ENCODE measurements around the gene CTNNB1. TPM values are rescaled to one million over a fixed set of nuclear protein-coding genes. Genes with fewer than 3 reads are reported as not detected.

The CTNNB1 gene
- total RNA-seq, 1 experiment from 2014 or later: 186 TPM

DNA sequence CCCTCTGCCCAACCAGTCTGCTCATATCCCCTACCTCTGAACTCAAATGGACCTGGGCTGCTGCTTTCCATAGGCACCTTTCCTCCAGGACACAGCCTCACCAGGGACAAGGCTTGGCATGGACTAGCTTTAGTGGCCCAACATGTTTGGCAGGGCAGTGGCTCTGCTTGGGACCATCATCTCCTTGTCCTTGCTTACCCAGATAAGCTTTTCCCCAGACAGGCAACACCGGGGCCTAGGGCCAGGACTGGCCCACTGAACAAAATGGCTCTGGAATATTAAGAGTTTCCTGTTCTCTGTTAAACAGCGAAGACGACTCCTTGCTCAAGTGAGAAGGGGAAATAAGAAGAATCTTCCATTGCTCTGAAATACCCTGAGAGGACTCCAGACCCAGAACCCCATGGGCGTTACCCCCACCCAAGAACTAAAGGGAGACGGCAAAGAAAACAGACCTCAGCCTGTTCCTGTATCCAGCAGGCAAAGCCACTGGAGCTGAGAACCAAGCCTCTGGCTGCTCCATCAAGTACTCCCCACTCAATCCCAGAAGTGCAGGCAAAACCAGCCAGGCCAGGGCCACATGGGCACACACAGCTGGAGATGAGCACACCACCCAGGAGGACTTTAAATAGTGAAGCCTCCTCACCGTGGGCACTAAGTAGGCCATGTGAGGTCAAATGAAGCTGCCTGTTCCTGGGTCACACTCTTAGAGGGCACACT is 45.5 kb downstream of the CTNNB1 start:
- DNase-seq (ENCODE audit: low read depth, low spot score): no peak
- Histone ChIP-seq H3K9me3 (ENCODE audit: control insufficient read depth, insufficient read depth, low read depth, low read length) (no peaks in the 10 kb centered on the region), H3K27ac (ENCODE audit: low read length) (no peak overlapping the region), H3K27me3 (ENCODE audit: control insufficient read depth, insufficient read depth, low read length) (no peaks in the 10 kb centered on the region), H3K36me3 (ENCODE audit: control insufficient read depth, insufficient read depth, low read length) (peaks cover 7% of the 10 kb centered on the region), H3K4me3 (ENCODE audit: low read depth in 2 of 2, low read length in 2 of 2) (no peak overlapping the region), H3K4me1 (ENCODE audit: control insufficient read depth, insufficient read depth, low read length) (no peaks in the 10 kb centered on the region)
- ChIA-PET POLR2A (no interaction called here), CTCF (no interaction called here)
- no peak for TF ChIP-seq POLR2AphosphoS5 (IDR thresholded peaks at IDR 0.05; ENCODE audit: low read depth, low read length)
- TF ChIP-seq TCF7L2 (IDR thresholded peaks at IDR 0.05; ENCODE audit: low read depth, low read length): no peak
- TF ChIP-seq CTCF (IDR thresholded peaks at IDR 0.05): no peak
- TF ChIP-seq SIN3A (IDR thresholded peaks at IDR 0.05; ENCODE audit: borderline replicate concordance, insufficient read depth, low read depth, low read length): no peak
- no peak for TF ChIP-seq REST (IDR thresholded peaks at IDR 0.05; ENCODE audit: insufficient read depth in 1 of 2, low read depth in 2 of 2, low read length in 1 of 2)
- in situ Hi-C loops (cut with HindIII; ENCODE audit: low pct_unique_long_range_greater_than_20kb, low sequenced_read_pairs) (no loop called here), intact Hi-C loops (cut with micrococcal nuclease; ENCODE audit: unreplicated experiment) (no loop called here)
- no TSS peak for BruUV-seq (replicated peaks)
- no peak for ATAC-seq

DNA sequence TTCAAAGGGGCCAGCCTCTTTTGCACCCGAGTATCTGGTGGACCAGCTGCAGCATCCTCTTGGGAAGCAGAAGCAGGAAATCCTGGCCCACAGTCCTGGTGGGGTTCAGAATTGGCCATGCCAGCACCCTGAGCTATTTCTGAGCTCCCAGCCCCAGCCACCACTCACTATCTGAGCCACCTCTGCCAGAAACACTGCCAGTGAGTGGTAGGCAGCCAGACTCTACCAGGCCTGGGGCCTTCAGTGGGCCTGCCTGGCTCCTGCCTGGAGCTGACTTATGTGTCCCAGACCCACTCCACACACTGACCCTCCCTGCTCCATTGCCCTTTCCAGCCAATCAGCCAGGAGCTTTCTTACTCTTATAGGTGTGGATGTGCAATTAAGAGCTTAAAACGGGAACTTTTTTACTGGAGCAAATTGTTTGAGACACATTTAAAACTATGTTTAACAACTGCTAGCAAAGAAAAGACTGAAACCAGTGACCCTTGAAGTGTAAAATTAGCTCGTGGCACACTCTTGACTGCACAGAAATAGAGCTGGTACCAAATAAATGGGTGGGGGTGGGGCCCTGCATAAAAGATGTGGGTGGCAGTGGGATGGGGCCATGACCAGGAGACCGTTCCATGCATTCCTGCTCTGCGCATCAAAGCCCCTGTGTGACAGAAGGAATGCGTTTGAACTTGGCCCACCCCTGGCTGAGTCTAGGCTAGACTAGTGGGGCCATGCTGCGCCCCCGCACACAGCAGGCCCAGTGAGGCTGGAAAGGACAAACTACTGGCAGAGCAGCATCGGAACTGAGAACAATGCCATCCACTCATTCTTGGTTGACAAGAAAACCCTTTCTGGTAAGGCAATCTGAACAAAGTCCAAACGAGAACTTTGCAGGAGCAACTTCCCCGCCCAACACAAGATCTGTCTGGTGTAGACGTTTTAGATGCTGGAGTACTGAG is 48.0 kb downstream of the CTNNB1 start:
- in situ Hi-C loops (cut with HindIII; ENCODE audit: low pct_unique_long_range_greater_than_20kb, low sequenced_read_pairs): no loop called here
- CTCF ChIA-PET: no interaction called here

More for the DNA sequence above, 48.0 kb downstream of the CTNNB1 start:
- H3K4me3 ChIP-seq (ENCODE audit: low read depth in 2 of 2, low read length in 2 of 2): no peak overlapping the region
- H3K4me1 ChIP-seq (ENCODE audit: control insufficient read depth, insufficient read depth, low read length): no peaks in the 10 kb centered on the region
- no peaks in the 10 kb centered on the region for H3K27me3 ChIP-seq (ENCODE audit: control insufficient read depth, insufficient read depth, low read length)
- POLR2A ChIA-PET: no interaction called here
- intact Hi-C loops (cut with micrococcal nuclease; ENCODE audit: unreplicated experiment): no loop called here
- no peaks in the 10 kb centered on the region; the same call in 1 of the 2 replicates for H3K36me3 ChIP-seq (ENCODE audit: control insufficient read depth, insufficient read depth, low read length)
- no peaks in the 10 kb centered on the region for H3K9me3 ChIP-seq (ENCODE audit: control insufficient read depth, insufficient read depth, low read depth, low read length)
- no TSS peak for BruUV-seq (replicated peaks)
- ATAC-seq: no peak
- no peak overlapping the region for H3K27ac ChIP-seq (ENCODE audit: low read length)
- no peak for DNase-seq (ENCODE audit: low read depth, low spot score)
- TF ChIP-seq TCF7L2 (IDR thresholded peaks at IDR 0.05; ENCODE audit: low read depth, low read length): no peak
- no peak for TF ChIP-seq REST (IDR thresholded peaks at IDR 0.05; ENCODE audit: insufficient read depth in 1 of 2, low read depth in 2 of 2, low read length in 1 of 2)
- no peak for TF ChIP-seq SIN3A (IDR thresholded peaks at IDR 0.05; ENCODE audit: borderline replicate concordance, insufficient read depth, low read depth, low read length)
- no peak for TF ChIP-seq CTCF (IDR thresholded peaks at IDR 0.05)
- no peak for TF ChIP-seq POLR2AphosphoS5 (IDR thresholded peaks at IDR 0.05; ENCODE audit: low read depth, low read length)
